Activated T-cell treated with anti-CD3 and anti-CD28 coated beads, Interleukin-2, amount 50 U/mL, for 4 hours (primary cell): Measurements from ENCODE around the gene IGFL3. TPM values are rescaled to one million over a fixed set of nuclear protein-coding genes. Genes with fewer than 3 reads are reported as not detected.
A peak's percentile ranks its signal among the peaks of the same experiment; 100 is the strongest.

Experiments used
- ATAC-seq, 2 donors: fragments of 200-7000 bp; cut with Tn5 transposase; one replicate each; pipeline ENCODE4 v1.10.0; 2021
- DNase-seq: peaks from one replicate; pipeline ENCODE4 v3.0.0-alpha.2; 2020
- H3K27me3 Mint-ChIP-seq: one replicate; pipeline ENCODE4 v1.8.0; 2021; ENCODE audit warnings: low read depth, mixed read lengths
- H3K36me3 Mint-ChIP-seq: one replicate; pipeline ENCODE4 v1.8.0; 2022; ENCODE audit warnings: mixed read lengths; ENCODE audit not compliant: insufficient read depth
- H3K4me1 Mint-ChIP-seq: one replicate; pipeline ENCODE4 v1.8.0; 2021; ENCODE audit warnings: low read depth, mixed read lengths
- H3K4me3 Mint-ChIP-seq: one replicate; pipeline ENCODE4 v1.8.0; 2021; ENCODE audit warnings: mild to moderate bottlenecking, moderate library complexity, mixed read lengths
- H3K9me3 Mint-ChIP-seq: one replicate; pipeline ENCODE4 v1.8.0; 2021; ENCODE audit warnings: mixed read lengths
- total RNA-seq, 3 donors: library from RNA; stranded (reverse); gene quantifications; one replicate each; pipeline ENCODE4 v1.2.1, GENCODE V29; 2021

Gene IGFL3
- total RNA-seq, 3 donors from 2014 or later = not detected

DNA sequence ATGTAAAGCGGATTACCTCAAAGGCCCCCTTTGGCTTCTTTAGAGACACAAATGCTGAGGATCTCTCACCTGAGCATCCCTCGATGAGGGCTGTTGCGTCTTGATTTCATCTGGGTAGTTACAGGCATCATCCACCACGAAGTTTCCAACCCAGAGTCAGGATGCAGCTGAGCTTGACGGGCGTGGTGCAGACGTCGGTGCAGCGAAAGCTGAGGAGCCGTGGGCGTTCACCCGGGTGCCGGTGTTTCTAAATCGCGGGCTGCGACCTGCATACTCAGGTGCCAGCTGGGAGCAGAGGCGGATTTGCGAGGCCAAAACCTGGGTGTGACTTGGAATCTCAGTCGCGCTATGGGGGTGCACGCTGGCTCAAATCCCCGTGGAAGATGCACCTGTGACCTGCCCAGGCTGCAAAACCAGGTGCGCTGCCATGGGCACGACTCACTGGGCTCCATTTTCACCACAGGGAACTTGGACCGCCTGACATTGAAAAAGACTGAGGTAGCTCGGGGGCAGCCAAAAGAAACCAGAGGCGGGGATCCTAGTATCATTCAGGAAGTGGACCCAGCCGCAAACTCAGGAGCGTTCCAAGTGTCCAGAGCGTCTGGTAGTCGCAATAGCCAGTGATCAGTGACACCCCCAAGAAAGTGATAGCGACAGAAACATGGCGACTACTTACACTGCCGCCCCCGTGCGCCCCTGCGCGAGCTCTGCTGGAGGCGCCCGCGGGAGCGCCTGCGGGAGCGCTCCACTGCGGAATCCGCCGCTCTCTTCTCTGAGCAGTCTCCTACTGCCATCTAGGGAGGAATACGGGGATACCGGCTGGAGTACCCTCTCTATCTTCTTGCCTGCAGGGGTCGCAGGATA, 47.3 kb downstream of the IGFL3 start:
- Mint-ChIP-seq H3K27me3 (peaks cover 84% of the 10 kb centered on the region), H3K4me3 (no peak overlapping the region), H3K9me3 (no peaks in the 10 kb centered on the region), H3K36me3 (no peaks in the 10 kb centered on the region), H3K4me1 (peaks cover 7% of the 10 kb centered on the region)
- DNase-seq (no peak), ATAC-seq (peak; percentile 48 to 54)

- H3K27me3 Mint-ChIP-seq = peaks cover 84% of the 10 kb centered on the region
- no peak for DNase-seq
- H3K4me3 Mint-ChIP-seq = no peak overlapping the region
- no peak for ATAC-seq
- H3K4me1 Mint-ChIP-seq = peaks cover 7% of the 10 kb centered on the region
- no peaks in the 10 kb centered on the region for H3K36me3 Mint-ChIP-seq
- no peaks in the 10 kb centered on the region for H3K9me3 Mint-ChIP-seq
Observed at GRCh38 chr19:46076031-46076880, 48.2 kb downstream of the IGFL3 start.

DNA sequence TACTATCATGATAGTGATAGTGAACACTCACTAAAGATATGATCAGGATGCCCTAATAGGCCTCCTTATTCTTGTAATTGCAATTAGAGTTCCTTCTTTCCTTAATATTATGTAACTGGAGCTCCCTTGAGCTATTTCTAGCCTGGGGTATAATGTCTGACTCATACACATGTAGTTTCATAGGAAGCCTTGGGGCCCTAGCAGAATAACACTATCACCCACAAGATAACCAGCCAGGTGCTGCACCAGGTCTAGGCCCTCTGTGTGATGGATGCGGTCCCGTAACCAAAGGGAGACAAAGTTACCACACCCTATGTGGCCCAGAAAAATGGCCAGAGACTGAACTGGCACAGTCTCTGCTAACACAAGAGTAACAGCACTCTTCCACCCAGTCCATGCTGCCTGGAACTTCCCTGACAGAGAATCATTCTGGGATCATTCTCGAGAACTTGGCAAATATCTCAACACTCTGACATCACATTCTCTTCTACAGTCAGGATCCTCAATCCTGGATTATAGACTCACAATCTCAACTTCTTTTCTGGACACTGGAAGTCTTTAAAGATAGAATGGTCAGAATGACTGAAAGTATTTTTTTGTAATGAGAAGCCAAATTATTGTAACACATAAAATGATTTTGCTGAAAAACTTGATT, 51.1 kb downstream of the IGFL3 start:
- Mint-ChIP-seq H3K36me3 (no peaks in the 10 kb centered on the region), H3K9me3 (no peaks in the 10 kb centered on the region), H3K27me3 (peaks cover 76% of the 10 kb centered on the region), H3K4me1 (peaks cover 7% of the 10 kb centered on the region), H3K4me3 (no peak overlapping the region)
- DNase-seq (no peak), ATAC-seq (no peak)

Other genes starting within 250 kb of the IGFL3 start
- gene IRF2BP1, start 238.5 kb downstream of the IGFL3 start, total RNA-seq = 10 to 100 TPM; 21.8 to 24.5 (median 22.2) TPM
- gene MYPOP, start 222.1 kb downstream of the IGFL3 start, total RNA-seq = 1 to 10 TPM; 4.8 to 5.5 (median 5.1) TPM
- not detected for gene NANOS2, start 209.9 kb downstream of the IGFL3 start, total RNA-seq
- not detected for gene NOVA2, start 150.8 kb downstream of the IGFL3 start, total RNA-seq
- gene CCDC61, start 129.2 kb downstream of the IGFL3 start, total RNA-seq = 10 to 100 TPM; 16.1 to 18.0 (median 18.0) TPM
- not detected for gene PGLYRP1, start 101.6 kb downstream of the IGFL3 start, total RNA-seq
- not detected for gene IGFL4, start 83.7 kb downstream of the IGFL3 start, total RNA-seq
- gene IGFL2, start 23.6 kb upstream of the IGFL3 start, total RNA-seq = not detected
- gene IGFL1, start 105.1 kb upstream of the IGFL3 start, total RNA-seq = not detected
- gene HIF3A, start 172.4 kb upstream of the IGFL3 start, total RNA-seq = under 1 TPM in 1 of 3 donors, not detected in 2; 0.54 TPM
- gene PPP5C, start 222.4 kb upstream of the IGFL3 start, total RNA-seq = 100 to 1,000 TPM; 149 to 154 (median 154) TPM